Measurements from ENCODE around the gene IGFBPL1.

The IGFBPL1 gene

DNA sequence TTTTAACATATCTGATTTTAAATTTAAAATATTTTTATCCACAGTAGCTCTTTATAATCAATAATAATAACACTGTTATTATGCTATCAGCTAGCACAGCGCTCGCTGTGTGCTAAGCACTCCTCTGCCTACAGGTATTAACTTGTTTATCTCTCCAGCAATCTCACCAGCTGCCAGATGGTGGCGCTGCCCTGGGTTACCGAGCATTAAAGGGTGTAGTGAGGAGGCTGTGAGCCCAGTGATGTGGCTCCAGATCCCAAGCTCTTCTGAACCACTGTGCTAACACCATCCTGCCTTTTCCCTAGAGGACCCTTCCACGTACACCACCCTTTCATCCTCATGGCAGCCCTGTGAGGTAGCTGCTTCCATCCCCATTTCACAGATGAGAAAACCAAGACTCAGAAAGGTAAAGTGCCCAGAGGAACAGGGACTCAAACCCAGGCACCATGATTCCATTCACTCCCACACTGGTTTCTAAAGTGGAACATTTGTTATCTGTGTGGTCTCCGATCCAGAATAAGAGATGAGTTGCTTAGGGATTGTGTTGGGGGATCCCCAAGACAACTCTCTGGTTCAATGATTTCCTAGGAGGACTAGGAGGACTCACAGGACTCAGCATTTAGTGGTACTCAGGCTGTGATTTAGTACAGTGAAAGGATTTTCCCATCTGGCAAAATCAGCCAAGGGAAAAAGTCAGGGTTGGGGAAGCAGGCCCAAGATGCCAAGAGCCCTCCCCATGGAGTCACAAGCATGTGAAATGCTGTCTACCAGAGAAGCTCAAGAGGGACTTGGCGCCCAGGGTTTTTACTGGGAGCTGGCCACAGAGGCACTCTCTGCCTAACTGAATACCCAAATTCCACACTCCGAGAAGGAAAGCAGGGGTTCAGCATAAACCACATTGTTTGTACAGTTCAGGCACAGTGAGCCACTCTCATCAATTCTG lies 7.0 kb downstream of the IGFBPL1 start:
- no peaks in the 10 kb centered on the region for H3K27me3 ChIP-seq (replicated peaks; ENCODE audit: control insufficient read depth, insufficient read depth, low read length, poor library complexity, severe bottlenecking)
- no peaks in the 10 kb centered on the region for H3K9me3 ChIP-seq (ENCODE audit: control insufficient read depth, low read length)
- no peaks in the 10 kb centered on the region for H3K36me3 ChIP-seq (ENCODE audit: control insufficient read depth, insufficient read depth, low read length)
- H3K27ac ChIP-seq (ENCODE audit: insufficient read depth, low read length, poor library complexity, severe bottlenecking), result no peak overlapping the region
- no peak overlapping the region for H3K4me3 ChIP-seq (ENCODE audit: insufficient read depth, low read depth, low read length, poor library complexity, severe bottlenecking)
- no peaks in the 10 kb centered on the region for H3K4me1 ChIP-seq (ENCODE audit: control insufficient read depth, insufficient read depth, low read length, poor library complexity, severe bottlenecking)
- no peak for DNase-seq

- Histone ChIP-seq H3K27ac (ENCODE audit: insufficient read depth, low read length, poor library complexity, severe bottlenecking) (no peak overlapping the region), H3K27me3 (replicated peaks; ENCODE audit: control insufficient read depth, insufficient read depth, low read length, poor library complexity, severe bottlenecking) (no peaks in the 10 kb centered on the region), H3K9me3 (ENCODE audit: control insufficient read depth, low read length) (no peaks in the 10 kb centered on the region), H3K4me3 (ENCODE audit: insufficient read depth, low read depth, low read length, poor library complexity, severe bottlenecking) (no peak overlapping the region), H3K36me3 (ENCODE audit: control insufficient read depth, insufficient read depth, low read length) (no peaks in the 10 kb centered on the region), H3K4me1 (ENCODE audit: control insufficient read depth, insufficient read depth, low read length, poor library complexity, severe bottlenecking) (no peaks in the 10 kb centered on the region)
- no peak for DNase-seq
Observed at GRCh38 chr9:38416461-38416860, 7.8 kb downstream of the IGFBPL1 start.

GRCh38 chr9:38415856-38416255 lies 8.4 kb downstream of the IGFBPL1 start:
- no peaks in the 10 kb centered on the region for H3K27me3 ChIP-seq (replicated peaks; ENCODE audit: control insufficient read depth, insufficient read depth, low read length, poor library complexity, severe bottlenecking)

GRCh38 chr9:38414040-38414723 lies 10.1 kb downstream of the IGFBPL1 start:
- Histone ChIP-seq H3K36me3 (ENCODE audit: control insufficient read depth, insufficient read depth, low read length) (no peaks in the 10 kb centered on the region), H3K27ac (ENCODE audit: insufficient read depth, low read length, poor library complexity, severe bottlenecking) (no peak overlapping the region), H3K27me3 (replicated peaks; ENCODE audit: control insufficient read depth, insufficient read depth, low read length, poor library complexity, severe bottlenecking) (no peaks in the 10 kb centered on the region), H3K4me3 (ENCODE audit: insufficient read depth, low read depth, low read length, poor library complexity, severe bottlenecking) (no peak overlapping the region), H3K4me1 (ENCODE audit: control insufficient read depth, insufficient read depth, low read length, poor library complexity, severe bottlenecking) (no peaks in the 10 kb centered on the region), H3K9me3 (ENCODE audit: control insufficient read depth, low read length) (no peaks in the 10 kb centered on the region)
- no peak for DNase-seq

More at GRCh38 chr9:38415856-38416255, 8.4 kb downstream of the IGFBPL1 start:
- H3K4me1 ChIP-seq (ENCODE audit: control insufficient read depth, insufficient read depth, low read length, poor library complexity, severe bottlenecking), result no peaks in the 10 kb centered on the region
- H3K27ac ChIP-seq (ENCODE audit: insufficient read depth, low read length, poor library complexity, severe bottlenecking), result no peak overlapping the region
- no peaks in the 10 kb centered on the region for H3K36me3 ChIP-seq (ENCODE audit: control insufficient read depth, insufficient read depth, low read length)
- no peak for DNase-seq
- no peak overlapping the region for H3K4me3 ChIP-seq (ENCODE audit: insufficient read depth, low read depth, low read length, poor library complexity, severe bottlenecking)
- no peaks in the 10 kb centered on the region for H3K9me3 ChIP-seq (ENCODE audit: control insufficient read depth, low read length)

GRCh38 chr9:38413283-38413682 lies 11.0 kb downstream of the IGFBPL1 start:
- DNase-seq, result no peak
- no peak overlapping the region for H3K4me3 ChIP-seq (ENCODE audit: insufficient read depth, low read depth, low read length, poor library complexity, severe bottlenecking)
- H3K4me1 ChIP-seq (ENCODE audit: control insufficient read depth, insufficient read depth, low read length, poor library complexity, severe bottlenecking), result no peaks in the 10 kb centered on the region
- H3K27ac ChIP-seq (ENCODE audit: insufficient read depth, low read length, poor library complexity, severe bottlenecking), result no peak overlapping the region
- no peaks in the 10 kb centered on the region for H3K36me3 ChIP-seq (ENCODE audit: control insufficient read depth, insufficient read depth, low read length)
- no peaks in the 10 kb centered on the region for H3K9me3 ChIP-seq (ENCODE audit: control insufficient read depth, low read length)
- no peaks in the 10 kb centered on the region for H3K27me3 ChIP-seq (replicated peaks; ENCODE audit: control insufficient read depth, insufficient read depth, low read length, poor library complexity, severe bottlenecking)

DNA sequence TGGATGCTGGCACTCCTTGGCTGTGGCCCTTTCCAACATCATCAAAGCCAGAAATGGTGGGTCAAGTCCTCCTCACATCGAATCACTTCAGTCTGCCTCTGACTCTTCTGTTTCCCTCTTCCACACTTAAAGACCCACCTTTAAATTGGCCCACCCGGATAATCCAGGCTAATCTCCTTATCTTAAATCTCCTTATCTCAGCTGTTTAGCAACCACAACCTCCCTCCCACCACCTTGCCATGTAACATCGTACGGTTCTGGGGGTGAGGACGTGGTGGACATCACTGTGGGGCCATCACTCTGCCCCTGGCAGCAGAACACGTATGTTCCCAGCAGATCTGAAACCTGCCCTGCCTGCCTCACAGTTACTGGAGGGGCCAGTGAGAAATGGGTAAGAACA lies 11.5 kb downstream of the IGFBPL1 start:
- H3K36me3 ChIP-seq (ENCODE audit: control insufficient read depth, insufficient read depth, low read length), result no peaks in the 10 kb centered on the region
- no peak for DNase-seq
- no peaks in the 10 kb centered on the region for H3K4me1 ChIP-seq (ENCODE audit: control insufficient read depth, insufficient read depth, low read length, poor library complexity, severe bottlenecking)
- no peaks in the 10 kb centered on the region for H3K9me3 ChIP-seq (ENCODE audit: control insufficient read depth, low read length)
- H3K27me3 ChIP-seq (replicated peaks; ENCODE audit: control insufficient read depth, insufficient read depth, low read length, poor library complexity, severe bottlenecking), result no peaks in the 10 kb centered on the region
- no peak overlapping the region for H3K4me3 ChIP-seq (ENCODE audit: insufficient read depth, low read depth, low read length, poor library complexity, severe bottlenecking)
- H3K27ac ChIP-seq (ENCODE audit: insufficient read depth, low read length, poor library complexity, severe bottlenecking), result no peak overlapping the region

DNA sequence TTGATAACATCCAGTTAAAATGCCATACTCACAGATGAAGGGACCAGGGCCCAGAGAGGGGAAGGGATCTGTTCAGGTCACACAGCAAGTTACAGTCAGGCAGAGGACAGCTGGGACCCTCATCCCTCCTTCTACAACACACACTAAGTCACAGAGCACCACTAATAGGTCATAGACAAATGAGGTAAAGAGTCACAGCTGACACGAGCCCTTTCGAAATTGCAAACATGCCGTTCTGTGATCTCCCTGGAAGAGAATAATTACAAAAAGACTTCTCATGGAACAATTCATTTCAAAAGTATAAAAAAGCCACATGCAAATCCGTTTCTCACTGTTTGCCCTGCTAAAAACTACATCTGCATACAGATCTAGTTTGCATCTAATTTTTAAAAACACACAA lies 15.5 kb downstream of the IGFBPL1 start:
- Histone ChIP-seq H3K27ac (ENCODE audit: insufficient read depth, low read length, poor library complexity, severe bottlenecking) (no peak overlapping the region), H3K27me3 (replicated peaks; ENCODE audit: control insufficient read depth, insufficient read depth, low read length, poor library complexity, severe bottlenecking) (no peaks in the 10 kb centered on the region), H3K36me3 (ENCODE audit: control insufficient read depth, insufficient read depth, low read length) (no peaks in the 10 kb centered on the region), H3K4me3 (ENCODE audit: insufficient read depth, low read depth, low read length, poor library complexity, severe bottlenecking) (no peak overlapping the region), H3K9me3 (ENCODE audit: control insufficient read depth, low read length) (no peaks in the 10 kb centered on the region), H3K4me1 (ENCODE audit: control insufficient read depth, insufficient read depth, low read length, poor library complexity, severe bottlenecking) (no peaks in the 10 kb centered on the region)
- no peak for DNase-seq

DNA sequence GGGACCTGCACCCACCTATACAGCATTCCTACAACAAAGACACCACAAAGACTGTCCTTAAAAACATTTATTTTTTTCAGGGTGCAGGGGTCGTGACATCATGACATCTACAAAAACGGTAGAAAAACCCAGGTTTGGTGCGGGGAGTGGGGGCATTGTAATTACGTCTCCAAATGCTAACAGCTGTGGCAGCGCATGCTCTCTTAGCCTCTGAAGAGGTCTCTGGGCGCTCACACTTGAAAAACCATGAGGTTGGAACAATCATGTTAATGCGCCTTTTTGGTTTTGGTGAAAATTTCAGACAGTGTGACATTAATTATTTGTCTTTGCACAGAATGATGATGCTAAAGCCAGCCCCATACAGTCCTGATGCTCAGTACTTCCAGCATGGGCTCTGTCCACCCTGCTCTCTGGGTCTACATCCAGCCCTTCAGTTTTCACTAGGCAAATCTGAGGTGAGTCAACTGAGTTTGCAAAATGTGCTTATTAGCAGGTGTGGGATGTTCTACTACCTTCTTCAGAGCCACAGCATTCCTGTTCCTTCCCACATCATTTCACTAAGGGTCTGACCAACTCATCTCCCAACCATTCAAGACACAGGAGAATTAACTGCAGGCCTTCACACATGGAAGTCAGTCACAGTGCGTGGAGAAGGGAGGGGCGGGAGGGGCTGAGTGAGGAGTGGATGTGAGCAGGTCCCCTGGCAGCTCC lies 17.6 kb downstream of the IGFBPL1 start:
- Histone ChIP-seq H3K4me1 (ENCODE audit: control insufficient read depth, insufficient read depth, low read length, poor library complexity, severe bottlenecking) (no peaks in the 10 kb centered on the region), H3K27me3 (replicated peaks; ENCODE audit: control insufficient read depth, insufficient read depth, low read length, poor library complexity, severe bottlenecking) (no peaks in the 10 kb centered on the region), H3K9me3 (ENCODE audit: control insufficient read depth, low read length) (no peaks in the 10 kb centered on the region), H3K36me3 (ENCODE audit: control insufficient read depth, insufficient read depth, low read length) (no peaks in the 10 kb centered on the region), H3K27ac (ENCODE audit: insufficient read depth, low read length, poor library complexity, severe bottlenecking) (no peak overlapping the region), H3K4me3 (ENCODE audit: insufficient read depth, low read depth, low read length, poor library complexity, severe bottlenecking) (no peak overlapping the region)
- DNase-seq, result no peak

GRCh38 chr9:38405785-38406184 lies 18.5 kb downstream of the IGFBPL1 start:
- Histone ChIP-seq H3K4me1 (ENCODE audit: control insufficient read depth, insufficient read depth, low read length, poor library complexity, severe bottlenecking) (no peaks in the 10 kb centered on the region), H3K27me3 (replicated peaks; ENCODE audit: control insufficient read depth, insufficient read depth, low read length, poor library complexity, severe bottlenecking) (no peaks in the 10 kb centered on the region), H3K36me3 (ENCODE audit: control insufficient read depth, insufficient read depth, low read length) (no peaks in the 10 kb centered on the region), H3K9me3 (ENCODE audit: control insufficient read depth, low read length) (no peaks in the 10 kb centered on the region), H3K4me3 (ENCODE audit: insufficient read depth, low read depth, low read length, poor library complexity, severe bottlenecking) (no peak overlapping the region), H3K27ac (ENCODE audit: insufficient read depth, low read length, poor library complexity, severe bottlenecking) (no peak overlapping the region)
- DNase-seq, result no peak

- Histone ChIP-seq H3K9me3 (ENCODE audit: control insufficient read depth, low read length) (no peaks in the 10 kb centered on the region), H3K27ac (ENCODE audit: insufficient read depth, low read length, poor library complexity, severe bottlenecking) (no peak overlapping the region), H3K4me1 (ENCODE audit: control insufficient read depth, insufficient read depth, low read length, poor library complexity, severe bottlenecking) (no peaks in the 10 kb centered on the region), H3K27me3 (replicated peaks; ENCODE audit: control insufficient read depth, insufficient read depth, low read length, poor library complexity, severe bottlenecking) (no peaks in the 10 kb centered on the region), H3K4me3 (ENCODE audit: insufficient read depth, low read depth, low read length, poor library complexity, severe bottlenecking) (no peak overlapping the region), H3K36me3 (ENCODE audit: control insufficient read depth, insufficient read depth, low read length) (no peaks in the 10 kb centered on the region)
- DNase-seq, result no peak
Observed at GRCh38 chr9:38404314-38404713, 19.9 kb downstream of the IGFBPL1 start.

Measured in effector memory CD4-positive, alpha-beta T cell (primary cell).